Thyroid gland (tissue), 4 donors: Measurements from ENCODE around the gene ESYT1. TPM values are rescaled to one million over a fixed set of nuclear protein-coding genes. Genes with fewer than 3 reads are reported as not detected.
A peak's percentile ranks its signal among the peaks of the same experiment; 100 is the strongest.
"Not testable (repeated sequence)": the region's sequence is repeated elsewhere in the genome, so short reads cannot be mapped to it uniquely, and the experiment has no call there.

ENCODE experiments used
- DNase-seq, 2 donors: peaks; one replicate each; pipeline ENCODE4 v3.0.0-alpha.2; 2019
- H3K27ac ChIP-seq, 3 donors: fragments of 200-600 bp; sonication (generic); 1 replicate in 2 of 3; 2 replicates in 1 of 3; pipeline ENCODE4 v1.5.1; 2016 to 2019; ENCODE audit warnings: mild to moderate bottlenecking in 1 of 3, moderate library complexity in 1 of 3
- H3K27me3 ChIP-seq: fragments of 200-600 bp; sonication (generic); one replicate; pipeline ENCODE4 v1.5.1; 2019
- H3K36me3 ChIP-seq, 2 donors: fragments of 200-600 bp; sonication (generic); one replicate each; pipeline ENCODE4 v1.5.1; 2016 to 2019
- H3K4me1 ChIP-seq, 2 donors: fragments of 200-600 bp; sonication (generic); one replicate each; pipeline ENCODE4 v1.5.1; 2017 to 2019
- H3K4me3 ChIP-seq, 3 donors: fragments of 200-600 bp; sonication (generic); replicated peaks in 1 of 3; 1 replicate in 2 of 3; 2 replicates in 1 of 3; pipeline ENCODE4 v1.5.1; 2016; ENCODE audit warnings: mild to moderate bottlenecking in 1 of 3
- H3K9me3 ChIP-seq: fragments of 200-600 bp; sonication (generic); one replicate; pipeline ENCODE4 v1.5.1; 2017
- POLR2A ChIP-seq, 2 donors: fragments of 450-650 bp; IDR thresholded peaks; one replicate each; pipeline ENCODE4 v1.6.1; 2017; ENCODE audit warnings: antibody characterized with exemption in 2 of 2, mild to moderate bottlenecking in 2 of 2, moderate library complexity in 1 of 2
- WGBS, 2 donors: methylation state at CpG; one replicate each; pipeline ENCODE4 v1.1.5; 2017; 5-methylcytosine and 5-hydroxymethylcytosine counted together
- intact Hi-C: fragments of 100-400 bp; cut with DNase I; formaldehyde crosslinking; loops from one replicate; pipeline ENCODE4 v1.15.1; 2023
- total RNA-seq, 4 donors: library from RNA; depleted of rRNA; stranded (reverse); fragments of >200 nt; gene quantifications; one replicate each; pipeline ENCODE4 v1.2.3, GENCODE V29; 2016
- TF ChIP-seq, protein P1 (sequence below), 6 experiments: fragments of 200-600 bp in 3 of 6; fragments of 450-650 bp in 3 of 6; sonication (generic) in 3 of 6; IDR thresholded peaks; one replicate each; pipeline ENCODE4 v1.5.1; 2016 to 2019; ENCODE audit warnings: antibody characterized with exemption in 6 of 6, mild to moderate bottlenecking in 2 of 6, inconsistent platforms in 1 of 6, moderate library complexity in 1 of 6

Gene ESYT1
- total RNA-seq, 4 donors from 2014 or later, result 60.6 to 84.7 (median 68.7) TPM

- Histone ChIP-seq H3K9me3 (no peaks in the 10 kb centered on the region), H3K36me3 (peaks cover 52 to 54% of the 10 kb centered on the region in 2 donors)
- intact Hi-C loops, result loop anchor here (10.0 kb wide), 1 partner anchor 62 kb away; the partner anchor contains the start of gene RPS26
These were observed 20.8 kb upstream of the ESYT1 start for GRCh38 chr12:56107242-56107641.

DNA sequence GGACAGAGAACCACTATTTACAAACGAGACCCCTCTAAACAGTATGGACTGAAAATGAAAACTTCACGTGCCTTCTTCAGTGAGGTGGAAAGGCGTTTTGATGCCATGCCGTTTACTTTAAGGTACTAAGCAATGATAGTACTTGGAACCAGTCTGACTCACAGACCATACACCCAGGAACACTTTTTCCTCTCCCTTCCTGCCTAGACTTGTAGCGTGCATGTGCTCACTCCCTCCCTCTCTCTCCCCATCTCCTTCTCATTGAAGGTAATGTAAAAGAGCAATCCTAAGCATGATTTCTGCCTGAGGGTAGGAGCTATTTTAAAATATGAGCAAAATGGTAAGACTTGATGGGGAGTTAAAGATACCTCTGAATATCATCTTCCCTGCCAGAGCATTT lies 17.5 kb upstream of the ESYT1 start:
- no peak for TF ChIP-seq POLR2A (IDR thresholded peaks at IDR 0.05)
- TF ChIP-seq, protein P1, sequence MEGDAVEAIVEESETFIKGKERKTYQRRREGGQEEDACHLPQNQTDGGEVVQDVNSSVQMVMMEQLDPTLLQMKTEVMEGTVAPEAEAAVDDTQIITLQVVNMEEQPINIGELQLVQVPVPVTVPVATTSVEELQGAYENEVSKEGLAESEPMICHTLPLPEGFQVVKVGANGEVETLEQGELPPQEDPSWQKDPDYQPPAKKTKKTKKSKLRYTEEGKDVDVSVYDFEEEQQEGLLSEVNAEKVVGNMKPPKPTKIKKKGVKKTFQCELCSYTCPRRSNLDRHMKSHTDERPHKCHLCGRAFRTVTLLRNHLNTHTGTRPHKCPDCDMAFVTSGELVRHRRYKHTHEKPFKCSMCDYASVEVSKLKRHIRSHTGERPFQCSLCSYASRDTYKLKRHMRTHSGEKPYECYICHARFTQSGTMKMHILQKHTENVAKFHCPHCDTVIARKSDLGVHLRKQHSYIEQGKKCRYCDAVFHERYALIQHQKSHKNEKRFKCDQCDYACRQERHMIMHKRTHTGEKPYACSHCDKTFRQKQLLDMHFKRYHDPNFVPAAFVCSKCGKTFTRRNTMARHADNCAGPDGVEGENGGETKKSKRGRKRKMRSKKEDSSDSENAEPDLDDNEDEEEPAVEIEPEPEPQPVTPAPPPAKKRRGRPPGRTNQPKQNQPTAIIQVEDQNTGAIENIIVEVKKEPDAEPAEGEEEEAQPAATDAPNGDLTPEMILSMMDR (IDR thresholded peaks at IDR 0.05), result no peak
- H3K36me3 ChIP-seq, result peaks cover 55 to 65% of the 10 kb centered on the region in 2 donors
- H3K27ac ChIP-seq, result no peak overlapping the region
- H3K4me1 ChIP-seq, result peaks cover 0 to 6% of the 10 kb centered on the region in 2 donors
- H3K9me3 ChIP-seq, result no peaks in the 10 kb centered on the region
- no peaks in the 10 kb centered on the region for H3K27me3 ChIP-seq
- H3K4me3 ChIP-seq, result no peak overlapping the region
- intact Hi-C loops, result no loop called here
- 89 to 90% methylated on average over 5 of the region's 5 CpGs for WGBS, 2 donors
- no peak for DNase-seq

More at GRCh38 chr12:56107242-56107641, 20.8 kb upstream of the ESYT1 start:
- H3K27ac ChIP-seq, result no peak overlapping the region
- H3K4me3 ChIP-seq, result no peak overlapping the region
- WGBS, 2 donors, result 97 to 98% methylated on average over 3 of the region's 3 CpGs
- H3K27me3 ChIP-seq, result no peaks in the 10 kb centered on the region
- DNase-seq, result no peak
- H3K4me1 ChIP-seq, result peaks cover 0 to 17% of the 10 kb centered on the region in 2 donors
- TF ChIP-seq POLR2A (IDR thresholded peaks at IDR 0.05), result no peak
- TF ChIP-seq, protein P1 (IDR thresholded peaks at IDR 0.05), result no peak

DNA sequence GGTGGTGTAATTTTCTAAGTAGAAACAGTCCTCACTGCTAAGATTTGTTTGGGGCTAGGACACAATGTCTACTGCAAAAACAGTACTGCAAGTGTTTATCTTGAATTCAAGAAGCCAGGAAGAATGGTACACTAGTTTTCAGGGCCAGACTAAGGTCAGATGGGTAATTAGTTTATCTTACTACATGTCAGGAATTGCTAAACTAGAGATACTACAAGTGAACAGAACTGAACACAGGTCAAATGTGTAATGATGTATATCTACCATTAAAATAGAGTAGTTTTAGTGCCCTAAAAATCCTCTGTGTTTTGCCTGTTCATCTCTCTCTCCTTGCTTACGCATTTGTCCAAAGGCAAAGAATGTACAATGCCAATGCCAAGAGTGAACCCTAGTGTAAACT lies 14.0 kb upstream of the ESYT1 start:
- H3K9me3 ChIP-seq, result no peaks in the 10 kb centered on the region
- H3K4me1 ChIP-seq, result peaks cover 6% of the 10 kb centered on the region in 2 donors
- H3K27ac ChIP-seq, result no peak overlapping the region
- intact Hi-C loops, result no loop called here
- H3K27me3 ChIP-seq, result no peaks in the 10 kb centered on the region
- DNase-seq, result no peak
- H3K36me3 ChIP-seq, result peaks cover 32 to 44% of the 10 kb centered on the region in 2 donors
- 90 to 100% methylated on average over 1 of the region's 1 CpG for WGBS, 2 donors
- H3K4me3 ChIP-seq, result no peak overlapping the region
- no peak for TF ChIP-seq POLR2A (IDR thresholded peaks at IDR 0.05)
- TF ChIP-seq, protein P1 (IDR thresholded peaks at IDR 0.05), result no peak

GRCh38 chr12:56115329-56115728 lies 12.7 kb upstream of the ESYT1 start:
- TF ChIP-seq POLR2A (IDR thresholded peaks at IDR 0.05), result no peak
- TF ChIP-seq, protein P1 (IDR thresholded peaks at IDR 0.05), result no peak
- Histone ChIP-seq H3K4me1 (peaks cover 14 to 18% of the 10 kb centered on the region in 2 donors), H3K27me3 (no peaks in the 10 kb centered on the region), H3K36me3 (peaks cover 20 to 32% of the 10 kb centered on the region in 2 donors), H3K4me3 (peak overlapping the region in 1 of 3 donors; percentile 83), H3K9me3 (no peaks in the 10 kb centered on the region), H3K27ac (peak overlapping the region in 2 of 3 donors; percentile 88 to 93)
- intact Hi-C loops, result no loop called here
- WGBS, 2 donors, result 47 to 53% methylated on average over 10 of the region's 10 CpGs
- peak in 1 of 2 donors; percentile 9 for DNase-seq

GRCh38 chr12:56116267-56117081 lies 11.6 kb upstream of the ESYT1 start, which contains the start of gene RPL41:
RPL41 (plus strand) TSS chr12:56116633.
- Histone ChIP-seq H3K36me3 (peaks cover 18 to 29% of the 10 kb centered on the region in 2 donors), H3K4me3 (peak within 1 kb of the TSS; percentile 11 to 83 (median 59)), H3K4me1 (peaks cover 14 to 19% of the 10 kb centered on the region in 2 donors), H3K9me3 (no peaks in the 10 kb centered on the region), H3K27me3 (no peaks in the 10 kb centered on the region), H3K27ac (peak within 1 kb of the TSS; percentile 88 to 93 (median 92))
- 0 to 1% methylated on average over 34 of the region's 34 CpGs for WGBS, 2 donors
- TF ChIP-seq POLR2A (IDR thresholded peaks at IDR 0.05), result peak; percentile 90 to 98
- TF ChIP-seq, protein P1 (IDR thresholded peaks at IDR 0.05), result peak in 1 of 6 experiments; percentile 34
- peak; percentile 94 for DNase-seq
- intact Hi-C loops, result no loop called here

DNA sequence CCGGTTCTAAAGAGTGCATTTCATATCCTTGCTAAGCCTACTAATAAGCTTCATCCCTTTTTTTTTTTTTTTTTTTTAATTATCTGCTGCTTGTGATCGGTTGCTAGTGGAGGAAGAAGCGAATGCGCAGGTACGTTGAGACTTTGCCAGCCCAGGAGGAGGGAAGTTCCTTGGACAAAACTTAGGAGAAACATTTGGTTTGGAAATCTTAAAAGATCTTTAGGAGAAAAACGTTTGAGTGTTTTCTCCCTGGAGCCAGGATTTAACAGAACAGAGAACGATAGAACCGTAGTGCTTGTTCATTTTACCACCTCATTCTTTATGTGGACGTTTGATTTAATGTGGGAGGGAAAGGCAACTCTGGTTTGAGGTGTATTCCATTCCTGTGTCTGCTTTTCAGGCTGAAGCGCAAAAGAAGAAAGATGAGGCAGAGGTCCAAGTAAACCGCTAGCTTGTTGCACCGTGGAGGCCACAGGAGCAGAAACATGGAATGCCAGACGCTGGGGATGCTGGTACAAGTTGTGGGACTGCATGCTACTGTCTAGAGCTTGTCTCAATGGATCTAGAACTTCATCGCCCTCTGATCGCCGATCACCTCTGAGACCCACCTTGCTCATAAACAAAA lies 10.9 kb upstream of the ESYT1 start:
- H3K27me3 ChIP-seq, H3K9me3 ChIP-seq, intact Hi-C loops: not testable (repeated sequence)
- DNase-seq, result peak; percentile 13 to 14
- WGBS, 2 donors, result 2% methylated on average over 13 to 15 of the region's 16 CpGs
- H3K4me1 ChIP-seq, result peaks cover 14 to 19% of the 10 kb centered on the region in 2 donors
- peak overlapping the region; percentile 11 to 83 (median 48) for H3K4me3 ChIP-seq
- peaks cover 14 to 25% of the 10 kb centered on the region in 2 donors for H3K36me3 ChIP-seq
- peak overlapping the region; percentile 88 to 93 (median 92) for H3K27ac ChIP-seq
